Measurements from ENCODE around the gene EFNA2. TPM values are rescaled to one million over a fixed set of nuclear protein-coding genes. Genes with fewer than 3 reads are reported as not detected.

EFNA2 gene
- total RNA-seq, 1 experiment from 2014 or later: 12.2 TPM

- TF ChIP-seq FOSL1 (IDR thresholded peaks at IDR 0.05; ENCODE audit: low read depth): no peak
- no peak for TF ChIP-seq ELF1 (IDR thresholded peaks at IDR 0.05; ENCODE audit: borderline replicate concordance, low read depth)
- no peak for TF ChIP-seq ATF3 (IDR thresholded peaks at IDR 0.05)
- TF ChIP-seq, protein P1, sequence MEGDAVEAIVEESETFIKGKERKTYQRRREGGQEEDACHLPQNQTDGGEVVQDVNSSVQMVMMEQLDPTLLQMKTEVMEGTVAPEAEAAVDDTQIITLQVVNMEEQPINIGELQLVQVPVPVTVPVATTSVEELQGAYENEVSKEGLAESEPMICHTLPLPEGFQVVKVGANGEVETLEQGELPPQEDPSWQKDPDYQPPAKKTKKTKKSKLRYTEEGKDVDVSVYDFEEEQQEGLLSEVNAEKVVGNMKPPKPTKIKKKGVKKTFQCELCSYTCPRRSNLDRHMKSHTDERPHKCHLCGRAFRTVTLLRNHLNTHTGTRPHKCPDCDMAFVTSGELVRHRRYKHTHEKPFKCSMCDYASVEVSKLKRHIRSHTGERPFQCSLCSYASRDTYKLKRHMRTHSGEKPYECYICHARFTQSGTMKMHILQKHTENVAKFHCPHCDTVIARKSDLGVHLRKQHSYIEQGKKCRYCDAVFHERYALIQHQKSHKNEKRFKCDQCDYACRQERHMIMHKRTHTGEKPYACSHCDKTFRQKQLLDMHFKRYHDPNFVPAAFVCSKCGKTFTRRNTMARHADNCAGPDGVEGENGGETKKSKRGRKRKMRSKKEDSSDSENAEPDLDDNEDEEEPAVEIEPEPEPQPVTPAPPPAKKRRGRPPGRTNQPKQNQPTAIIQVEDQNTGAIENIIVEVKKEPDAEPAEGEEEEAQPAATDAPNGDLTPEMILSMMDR (IDR thresholded peaks at IDR 0.05 in 2 of 3, conservative IDR thresholded peaks at IDR 0.05 in 1 of 3; ENCODE audit: borderline replicate concordance in 1 of 3, insufficient read depth in 1 of 3, low read depth in 2 of 3, low read length in 2 of 3): no peak
- no peak for TF ChIP-seq ZNF274 (IDR thresholded peaks at IDR 0.05; ENCODE audit: low read depth, low read length)
- no peak for TF ChIP-seq SIN3A (IDR thresholded peaks at IDR 0.05; ENCODE audit: low read depth)
- TF ChIP-seq, protein P2, sequence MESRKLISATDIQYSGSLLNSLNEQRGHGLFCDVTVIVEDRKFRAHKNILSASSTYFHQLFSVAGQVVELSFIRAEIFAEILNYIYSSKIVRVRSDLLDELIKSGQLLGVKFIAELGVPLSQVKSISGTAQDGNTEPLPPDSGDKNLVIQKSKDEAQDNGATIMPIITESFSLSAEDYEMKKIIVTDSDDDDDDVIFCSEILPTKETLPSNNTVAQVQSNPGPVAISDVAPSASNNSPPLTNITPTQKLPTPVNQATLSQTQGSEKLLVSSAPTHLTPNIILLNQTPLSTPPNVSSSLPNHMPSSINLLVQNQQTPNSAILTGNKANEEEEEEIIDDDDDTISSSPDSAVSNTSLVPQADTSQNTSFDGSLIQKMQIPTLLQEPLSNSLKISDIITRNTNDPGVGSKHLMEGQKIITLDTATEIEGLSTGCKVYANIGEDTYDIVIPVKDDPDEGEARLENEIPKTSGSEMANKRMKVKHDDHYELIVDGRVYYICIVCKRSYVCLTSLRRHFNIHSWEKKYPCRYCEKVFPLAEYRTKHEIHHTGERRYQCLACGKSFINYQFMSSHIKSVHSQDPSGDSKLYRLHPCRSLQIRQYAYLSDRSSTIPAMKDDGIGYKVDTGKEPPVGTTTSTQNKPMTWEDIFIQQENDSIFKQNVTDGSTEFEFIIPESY (IDR thresholded peaks at IDR 0.05; ENCODE audit: extremely low read depth, insufficient replicate concordance, low read length): no peak
- TF ChIP-seq TCF7L2 (IDR thresholded peaks at IDR 0.05; ENCODE audit: borderline replicate concordance, extremely low read depth, insufficient read depth, insufficient read length): no peak
- no peak for TF ChIP-seq YY1 (IDR thresholded peaks at IDR 0.05; ENCODE audit: extremely low read depth, insufficient replicate concordance, low read depth, low read length)
- ChIA-PET CTCF (no interaction called here), RAD21 (ENCODE audit: low non-redundant PET in 1 of 2, low total read pairs in 2 of 2, uncharacterized antibody in 2 of 2, unreplicated experiment in 2 of 2) (no interaction called here), POLR2A (no interaction called here)
- Histone ChIP-seq H4K20me1 (ENCODE audit: insufficient read depth) (no peaks in the 10 kb centered on the region), H3K4me3 (replicated peaks in 1 of 2; ENCODE audit: low read depth in 1 of 2, low read length in 2 of 2) (no peak overlapping the region), H3K9ac (ENCODE audit: low read length) (no peak overlapping the region), H3K36me3 (ENCODE audit: control insufficient read depth in 1 of 2, insufficient read depth in 2 of 2, low read length in 2 of 2) (no peaks in the 10 kb centered on the region), H3K27ac (ENCODE audit: low read depth, low read length) (no peak overlapping the region), H3K9me2 (ENCODE audit: insufficient read depth) (no peaks in the 10 kb centered on the region), H3K4me2 (ENCODE audit: low read length) (no peak overlapping the region), H2AFZ (ENCODE audit: low read depth, low read length, poor library complexity, severe bottlenecking) (no peak overlapping the region), H3K79me2 (ENCODE audit: insufficient read depth, low read length) (no peaks in the 10 kb centered on the region), H3K27me3 (ENCODE audit: insufficient read depth, low read length) (no peaks in the 10 kb centered on the region), H3K9me3 (ENCODE audit: control insufficient read depth in 1 of 2, insufficient read depth in 1 of 2, low read depth in 1 of 2, low read length in 2 of 2) (no peaks in the 10 kb centered on the region), H3K4me1 (ENCODE audit: control insufficient read depth in 1 of 2, insufficient read depth in 2 of 2, low read length in 2 of 2) (peaks cover 2% of the 10 kb centered on the region in 2 experiments; a peak in 2 of 4 replicates)
- ATAC-seq (no peak), DNase-seq (ENCODE audit: low read depth, low spot score) (no peak)
- intact Hi-C loops (cut with micrococcal nuclease): no loop called here
- BruUV-seq (replicated peaks): no TSS peak
These were observed 14.1 kb downstream of the EFNA2 start for GRCh38 chr19:1299801-1300200.
